Gastrocnemius medialis (tissue), 4 donors: Measurements from ENCODE around the gene KAT8. TPM values are rescaled to one million over a fixed set of nuclear protein-coding genes. Genes with fewer than 3 reads are reported as not detected.

Experiments
- ATAC-seq, 2 donors: fragments of 150-250 bp; one replicate each; pipeline ENCODE4 v1.9.1; 2016
- DNase-seq, 2 donors: peaks; one replicate each; pipeline ENCODE4 v3.0.0-alpha.2; 2019
- H3K27ac ChIP-seq, 4 donors: fragments of 200-600 bp; sonication (generic); 1 replicate in 1 of 4; 2 replicates in 3 of 4; pipeline ENCODE4 v1.5.1; 2016 to 2018; ENCODE audit warnings: mild to moderate bottlenecking in 2 of 4, moderate library complexity in 1 of 4
- H3K27me3 ChIP-seq, 3 donors: fragments of 200-600 bp; sonication (generic) in 2 of 3; 1 replicate in 1 of 3; 2 replicates in 2 of 3; pipeline versions ENCODE4 v1.5.1 to v1.6.0; 2016 to 2019; ENCODE audit warnings: mild to moderate bottlenecking in 1 of 3, moderate library complexity in 1 of 3
- H3K36me3 ChIP-seq, 2 donors: fragments of 200-600 bp; sonication (generic) in 1 of 2; one replicate each; pipeline ENCODE4 v1.5.1; 2017 to 2018
- H3K4me1 ChIP-seq, 2 donors: fragments of 200-600 bp; sonication (generic) in 1 of 2; one replicate each; pipeline ENCODE4 v1.5.1; 2016 to 2017; ENCODE audit warnings: mild to moderate bottlenecking in 2 of 2
- H3K4me3 ChIP-seq, 4 donors: fragments of 200-600 bp; sonication (generic) in 3 of 4; 1 replicate in 1 of 4; 2 replicates in 3 of 4; pipeline ENCODE4 v1.5.1; 2016 to 2019; ENCODE audit warnings: mild to moderate bottlenecking in 2 of 4
- H3K9me3 ChIP-seq, 3 donors: fragments of 200-600 bp; sonication (generic) in 2 of 3; 1 replicate in 1 of 3; 2 replicates in 2 of 3; pipeline ENCODE4 v1.5.1; 2016 to 2019
- CTCF ChIP-seq, 5 experiments: fragments of 450-650 bp in 3 of 5; fragments of 200-600 bp in 2 of 5; sonication (generic) in 2 of 5; IDR thresholded peaks in 4 of 5; conservative IDR thresholded peaks in 1 of 5; 1 replicate in 4 of 5; 2 replicates in 1 of 5; pipeline ENCODE4 v1.5.1; 2016 to 2019; ENCODE audit warnings: antibody characterized with exemption in 5 of 5, mild to moderate bottlenecking in 3 of 5, moderate library complexity in 3 of 5
- POLR2A ChIP-seq, 2 donors: fragments of 450-650 bp; IDR thresholded peaks; one replicate each; pipeline ENCODE4 v1.6.1; 2017; ENCODE audit warnings: antibody characterized with exemption in 2 of 2, mild to moderate bottlenecking in 2 of 2, moderate library complexity in 2 of 2
- in situ Hi-C, 4 donors: fragments of 200-750 bp; cut with MboI; loops; one replicate each; pipeline versions ENCODE4 v1.15.0 to v1.8.0; 2017; ENCODE audit warnings: low sequenced_read_pairs in 4 of 4
- intact Hi-C: fragments of 100-400 bp; cut with DNase I; formaldehyde crosslinking; loops from one replicate; pipeline ENCODE4 v1.15.1; 2023; ENCODE audit warnings: low total_unique reads
- total RNA-seq, 4 donors: library from RNA; depleted of rRNA; stranded (reverse); fragments of >200 nt; gene quantifications; one replicate each; pipeline versions ENCODE4 v1.1.0 to v1.2.3, GENCODE V29; 2016

KAT8 gene
- total RNA-seq, 4 donors from 2014 or later, result 44.3 to 102 (median 54.3) TPM

GRCh38 chr16:31080756-31081419 lies 36.6 kb upstream of the KAT8 start:
- TF ChIP-seq POLR2A (IDR thresholded peaks at IDR 0.05) (no peak), CTCF (IDR thresholded peaks at IDR 0.05 in 4 of 5, conservative IDR thresholded peaks at IDR 0.05 in 1 of 5) (no peak)
- intact Hi-C loops (no loop called here), in situ Hi-C loops (loop anchor here in 1 of 4 donors (25.0 kb wide), 1 partner anchor 94 kb away; the partner anchor contains the start of gene HSD3B7)
- no peak for ATAC-seq
- Histone ChIP-seq H3K9me3 (no peaks in the 10 kb centered on the region), H3K4me1 (peaks cover 0 to under 1% of the 10 kb centered on the region in 2 donors), H3K27me3 (no peaks in the 10 kb centered on the region), H3K27ac (no peak overlapping the region), H3K36me3 (peaks cover 0 to 55% of the 10 kb centered on the region in 2 donors), H3K4me3 (no peak overlapping the region)
- DNase-seq, result no peak

GRCh38 chr16:31081428-31082351 lies 35.8 kb upstream of the KAT8 start:
- H3K4me3 ChIP-seq, result no peak overlapping the region
- no peak for TF ChIP-seq CTCF (IDR thresholded peaks at IDR 0.05 in 4 of 5, conservative IDR thresholded peaks at IDR 0.05 in 1 of 5)
- TF ChIP-seq POLR2A (IDR thresholded peaks at IDR 0.05), result no peak
- DNase-seq, result no peak
- intact Hi-C loops (no loop called here), in situ Hi-C loops (loop anchor here in 1 of 4 donors (25.0 kb wide), 1 partner anchor 94 kb away; the partner anchor contains the start of gene HSD3B7)
- no peaks in the 10 kb centered on the region for H3K4me1 ChIP-seq
- no peak for ATAC-seq
- H3K9me3 ChIP-seq, result no peaks in the 10 kb centered on the region
- peaks cover 0 to 49% of the 10 kb centered on the region in 2 donors for H3K36me3 ChIP-seq
- H3K27ac ChIP-seq, result no peak overlapping the region
- H3K27me3 ChIP-seq, result no peaks in the 10 kb centered on the region

- ATAC-seq, result no peak
Measured at GRCh38 chr16:31082368-31083045, 35.0 kb upstream of the KAT8 start.

More at GRCh38 chr16:31082368-31083045, 35.0 kb upstream of the KAT8 start:
- H3K4me3 ChIP-seq, result no peak overlapping the region
- no peak overlapping the region for H3K27ac ChIP-seq
- no peaks in the 10 kb centered on the region for H3K4me1 ChIP-seq
- H3K27me3 ChIP-seq, result no peaks in the 10 kb centered on the region
- no peak for DNase-seq
- no peaks in the 10 kb centered on the region for H3K9me3 ChIP-seq
- in situ Hi-C loops, result loop anchor here in 1 of 4 donors (25.0 kb wide), 1 partner anchor 95 kb away; the partner anchor contains the start of gene HSD3B7
- H3K36me3 ChIP-seq, result peaks cover 0 to 41% of the 10 kb centered on the region in 2 donors
- no peak for TF ChIP-seq CTCF (IDR thresholded peaks at IDR 0.05 in 4 of 5, conservative IDR thresholded peaks at IDR 0.05 in 1 of 5)
- no peak for TF ChIP-seq POLR2A (IDR thresholded peaks at IDR 0.05)
- intact Hi-C loops, result no loop called here
